Measurements from ENCODE around the gene KLK14.

The KLK14 gene, protein sequence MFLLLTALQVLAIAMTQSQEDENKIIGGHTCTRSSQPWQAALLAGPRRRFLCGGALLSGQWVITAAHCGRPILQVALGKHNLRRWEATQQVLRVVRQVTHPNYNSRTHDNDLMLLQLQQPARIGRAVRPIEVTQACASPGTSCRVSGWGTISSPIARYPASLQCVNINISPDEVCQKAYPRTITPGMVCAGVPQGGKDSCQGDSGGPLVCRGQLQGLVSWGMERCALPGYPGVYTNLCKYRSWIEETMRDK

DNA sequence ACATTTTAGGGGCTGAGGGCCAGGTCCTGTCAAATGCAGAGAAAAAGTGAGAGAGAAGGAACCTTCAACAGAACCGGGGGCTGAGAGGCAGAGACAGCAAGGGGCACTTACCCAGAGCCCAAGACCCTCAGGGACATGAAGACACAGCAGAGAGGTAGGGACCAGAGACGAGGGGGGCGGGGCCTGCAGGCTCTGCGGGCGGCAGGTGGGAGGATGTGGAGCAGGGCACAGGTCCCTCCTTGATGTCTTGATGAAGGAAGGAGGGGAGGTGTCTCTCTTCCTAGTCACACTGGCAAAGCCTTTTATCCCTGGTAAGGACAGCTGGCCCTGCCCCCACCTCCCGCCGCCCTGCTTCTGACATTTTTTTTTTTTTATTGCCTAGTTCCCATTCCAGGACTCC, at the start of gene KLK14:
Gene KLK14, minus strand, starts transcription at position 277 of the 400 bp plus-strand sequence. Its CDS starts 273 bp downstream, at position 4.
- DNase-seq (ENCODE audit: low read depth, low spot score) = no peak

DNA sequence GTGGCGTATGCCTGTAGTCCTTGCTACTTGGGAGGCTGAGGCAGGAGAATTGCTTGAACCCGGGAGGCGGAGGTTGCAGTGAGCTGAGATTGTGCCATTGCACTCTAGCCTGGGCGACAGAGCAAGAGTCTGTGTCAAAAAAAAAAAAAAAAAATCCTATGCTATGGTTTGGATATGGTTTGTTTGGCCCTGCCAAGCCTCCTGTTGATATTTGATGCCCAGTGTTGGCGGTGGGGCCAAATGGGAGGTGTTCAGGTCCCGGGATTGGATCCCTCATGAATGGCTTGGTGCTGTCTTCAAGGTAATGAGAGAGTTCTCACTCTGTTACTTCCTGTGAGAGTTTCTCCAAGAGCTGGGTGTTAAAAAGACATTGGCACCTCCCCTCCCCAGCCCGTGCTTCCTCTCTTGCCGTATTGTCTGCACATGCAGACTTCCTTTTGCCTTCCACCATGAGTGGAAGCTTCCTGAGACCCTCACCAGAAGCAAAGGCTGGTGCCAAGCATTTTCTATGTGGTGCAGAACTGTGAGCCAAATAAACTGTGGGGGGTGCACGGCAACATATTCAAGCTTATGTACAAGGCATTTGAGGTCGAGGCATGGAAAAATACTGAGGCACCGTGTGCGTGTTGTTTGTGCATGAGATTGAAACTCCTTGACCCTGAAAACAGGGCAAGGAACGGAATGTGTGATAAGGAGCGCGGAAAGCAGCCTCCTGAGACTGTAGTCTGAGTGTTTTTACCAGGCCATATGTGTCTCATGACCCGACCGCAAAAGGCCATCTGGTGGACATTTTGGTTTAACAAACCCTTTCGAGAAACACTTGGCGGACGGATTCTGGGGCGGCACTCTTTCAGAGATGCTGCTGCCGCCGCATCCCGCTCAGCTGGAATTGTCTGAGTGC, 49.3 kb upstream of the KLK14 start:
- DNase-seq (ENCODE audit: low read depth, low spot score) = peak; percentile 49

DNA sequence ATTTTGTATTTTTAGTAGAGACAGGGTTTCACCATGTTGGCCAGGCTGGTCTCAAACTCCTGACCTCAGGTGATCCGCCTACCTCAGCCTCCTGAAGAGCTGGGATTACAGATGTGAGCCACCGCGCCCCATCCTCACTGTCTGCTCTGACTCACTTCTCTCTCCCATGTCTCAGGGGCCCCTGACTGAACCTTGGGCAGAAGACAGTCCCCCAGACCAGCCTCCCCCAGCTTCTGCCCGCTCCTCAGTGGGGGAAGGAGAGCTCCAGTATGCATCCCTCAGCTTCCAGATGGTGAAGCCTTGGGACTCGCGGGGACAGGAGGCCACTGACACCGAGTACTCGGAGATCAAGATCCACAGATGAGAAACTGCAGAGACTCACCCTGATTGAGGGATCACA, 47.0 kb upstream of the KLK14 start:
- no peak for DNase-seq (ENCODE audit: low read depth, low spot score)

DNA sequence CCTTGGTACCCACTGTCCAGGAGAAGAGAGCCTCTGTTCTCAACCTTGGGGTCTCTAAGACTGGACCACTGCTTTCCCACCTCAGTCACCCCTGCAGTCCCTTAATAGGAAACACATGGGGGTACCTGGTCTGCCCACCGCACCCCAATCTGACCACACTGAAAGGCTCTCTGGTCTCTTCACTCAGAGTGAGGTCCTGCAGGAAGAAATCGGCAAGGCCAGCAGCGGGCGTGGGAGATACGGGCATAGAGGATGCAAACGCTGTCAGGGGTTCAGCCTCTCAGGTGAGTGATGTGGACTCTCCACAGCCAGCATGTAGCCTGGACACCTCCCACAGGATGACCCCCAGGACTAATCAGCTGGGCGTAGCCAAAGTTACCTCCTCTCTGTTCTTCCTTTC, 45.5 kb upstream of the KLK14 start:
- DNase-seq (ENCODE audit: low read depth, low spot score) = no peak

DNA sequence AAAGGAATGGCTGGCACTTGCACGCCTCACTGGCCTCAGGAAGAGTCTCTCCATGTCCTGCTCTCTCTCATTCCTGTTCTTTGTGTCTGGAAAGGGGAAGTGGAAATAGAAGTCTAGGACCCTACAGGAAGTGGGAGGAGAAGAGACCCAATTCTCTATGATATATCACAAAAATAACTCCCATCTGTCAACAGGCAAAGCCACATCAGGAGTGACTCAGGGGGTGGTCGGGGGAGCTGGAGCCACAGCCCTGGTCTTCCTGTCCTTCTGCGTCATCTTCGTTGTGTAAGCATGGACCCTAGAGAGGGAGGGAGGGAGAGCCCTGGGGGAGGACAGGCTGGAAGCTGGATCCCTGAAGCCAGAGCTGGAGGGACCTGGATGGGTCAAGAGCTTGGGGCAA, 45.1 kb upstream of the KLK14 start:
- no peak for DNase-seq (ENCODE audit: low read depth, low spot score)

DNA sequence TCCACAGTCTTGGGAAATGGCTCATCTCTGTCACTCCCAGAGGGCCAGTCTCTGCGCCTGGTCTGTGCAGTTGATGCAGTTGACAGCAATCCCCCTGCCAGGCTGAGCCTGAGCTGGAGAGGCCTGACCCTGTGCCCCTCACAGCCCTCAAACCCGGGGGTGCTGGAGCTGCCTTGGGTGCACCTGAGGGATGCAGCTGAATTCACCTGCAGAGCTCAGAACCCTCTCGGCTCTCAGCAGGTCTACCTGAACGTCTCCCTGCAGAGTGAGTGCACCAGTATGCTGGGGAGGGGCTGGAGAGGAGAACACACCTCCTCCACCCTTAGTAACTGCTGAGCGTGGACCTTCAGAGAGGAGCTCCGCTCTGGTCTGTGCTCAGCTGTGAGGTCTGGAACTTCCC, 44.3 kb upstream of the KLK14 start:
- DNase-seq (ENCODE audit: low read depth, low spot score) = no peak

DNA sequence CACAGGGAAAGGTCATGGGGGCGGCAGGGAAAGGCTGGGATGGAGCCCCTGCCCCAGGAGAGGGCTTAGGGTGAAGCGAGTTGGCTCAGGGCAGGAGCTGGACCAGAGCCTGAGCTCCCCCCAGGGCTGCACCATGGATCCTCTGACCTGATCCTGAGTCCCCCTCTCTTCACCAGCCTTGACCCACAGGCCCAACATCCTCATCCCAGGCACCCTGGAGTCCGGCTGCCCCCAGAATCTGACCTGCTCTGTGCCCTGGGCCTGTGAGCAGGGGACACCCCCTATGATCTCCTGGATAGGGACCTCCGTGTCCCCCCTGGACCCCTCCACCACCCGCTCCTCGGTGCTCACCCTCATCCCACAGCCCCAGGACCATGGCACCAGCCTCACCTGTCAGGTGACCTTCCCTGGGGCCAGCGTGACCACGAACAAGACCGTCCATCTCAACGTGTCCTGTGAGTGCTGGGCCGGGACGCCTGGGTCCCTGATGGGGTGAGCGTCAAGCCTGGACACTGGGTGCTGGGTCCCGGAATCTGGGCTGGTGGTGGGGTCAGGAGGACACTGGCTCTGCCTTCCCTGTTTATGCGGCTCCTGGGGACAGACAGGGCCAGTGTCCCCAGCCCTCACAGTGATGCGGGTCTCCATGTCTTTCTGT, 42.9 kb upstream of the KLK14 start:
- DNase-seq (ENCODE audit: low read depth, low spot score) = no peak

DNA sequence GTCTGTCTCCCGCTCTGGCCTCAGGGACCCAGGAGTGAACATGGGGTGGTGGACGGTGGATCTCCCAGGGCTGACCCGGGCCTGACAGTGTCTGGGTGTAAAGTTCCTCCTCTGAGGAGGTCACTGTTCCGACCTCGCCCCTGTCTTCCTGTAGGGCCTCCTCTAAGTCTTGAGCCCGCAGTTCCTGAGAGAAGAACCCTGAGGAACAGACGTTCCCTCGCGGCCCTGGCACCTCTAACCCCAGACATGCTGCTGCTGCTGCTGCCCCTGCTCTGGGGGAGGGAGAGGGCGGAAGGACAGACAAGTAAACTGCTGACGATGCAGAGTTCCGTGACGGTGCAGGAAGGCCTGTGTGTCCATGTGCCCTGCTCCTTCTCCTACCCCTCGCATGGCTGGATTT, 42.0 kb upstream of the KLK14 start, which contains the start of gene SIGLEC9:
Gene SIGLEC9, plus strand, starts transcription at position 178 of the 400 bp plus-strand sequence. Its CDS starts 69 bp downstream, at position 247.
- no peak for DNase-seq (ENCODE audit: low read depth, low spot score)

DNA sequence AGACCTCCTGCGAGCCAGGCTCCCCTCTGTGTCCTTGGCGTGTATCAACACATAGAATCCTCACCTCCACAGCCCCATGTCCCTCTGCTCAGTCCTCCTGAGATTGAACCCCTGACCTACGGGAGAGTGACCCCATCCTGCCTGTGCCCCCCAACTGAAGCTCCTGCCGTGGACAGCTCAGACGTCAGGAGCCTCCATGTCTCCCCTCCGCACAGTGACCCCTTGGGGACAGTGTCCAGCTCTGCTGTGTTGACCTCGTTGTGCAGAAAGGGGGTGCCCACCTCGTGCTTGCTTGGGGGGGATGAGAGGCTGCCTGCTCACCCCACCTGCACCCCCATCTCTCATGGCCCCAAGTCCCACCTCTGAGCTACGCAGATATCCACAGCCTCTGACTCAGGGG, 41.5 kb upstream of the KLK14 start:
- DNase-seq (ENCODE audit: low read depth, low spot score) = no peak

DNA sequence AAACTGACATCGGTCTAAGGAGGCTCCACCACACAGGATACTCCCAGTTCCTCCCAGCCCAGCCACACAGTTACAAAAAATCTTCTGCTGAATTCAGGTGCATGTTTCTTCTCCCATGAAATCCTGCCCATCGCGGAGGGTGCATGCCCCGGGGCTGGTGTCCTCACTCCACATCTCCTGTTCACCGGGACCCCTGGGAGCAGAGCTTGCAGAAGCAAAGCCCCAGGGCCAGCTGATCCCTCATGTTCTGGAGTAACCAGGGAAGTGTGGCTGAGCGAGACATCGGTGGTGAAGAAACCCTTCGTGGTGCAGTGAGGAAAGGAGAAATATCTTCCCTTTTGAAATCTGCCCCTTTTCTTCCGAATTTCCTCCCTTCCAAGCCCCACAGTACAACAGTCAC, 41.1 kb upstream of the KLK14 start:
- DNase-seq (ENCODE audit: low read depth, low spot score) = no peak

DNA sequence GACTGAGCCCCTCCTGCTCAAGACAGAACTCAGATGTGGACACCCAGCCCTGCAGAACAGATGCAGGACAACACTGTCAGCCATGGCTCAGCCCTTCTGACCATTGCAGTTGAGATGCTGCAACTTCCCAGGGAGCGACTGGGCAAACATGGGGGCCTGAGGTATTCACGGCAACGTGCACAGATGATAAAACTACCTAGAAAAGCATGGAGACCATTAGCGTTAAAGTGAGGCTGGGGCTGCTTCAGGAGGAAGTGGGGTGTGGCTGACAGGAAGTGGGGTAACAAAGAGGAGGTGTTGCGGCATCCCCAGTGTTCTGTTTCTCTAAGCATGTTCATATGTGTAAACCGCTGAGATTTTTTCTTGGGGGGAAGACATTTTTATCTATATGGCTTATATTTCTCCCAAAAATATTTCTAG, 40.7 kb upstream of the KLK14 start:
- DNase-seq (ENCODE audit: low read depth, low spot score) = no peak

DNA sequence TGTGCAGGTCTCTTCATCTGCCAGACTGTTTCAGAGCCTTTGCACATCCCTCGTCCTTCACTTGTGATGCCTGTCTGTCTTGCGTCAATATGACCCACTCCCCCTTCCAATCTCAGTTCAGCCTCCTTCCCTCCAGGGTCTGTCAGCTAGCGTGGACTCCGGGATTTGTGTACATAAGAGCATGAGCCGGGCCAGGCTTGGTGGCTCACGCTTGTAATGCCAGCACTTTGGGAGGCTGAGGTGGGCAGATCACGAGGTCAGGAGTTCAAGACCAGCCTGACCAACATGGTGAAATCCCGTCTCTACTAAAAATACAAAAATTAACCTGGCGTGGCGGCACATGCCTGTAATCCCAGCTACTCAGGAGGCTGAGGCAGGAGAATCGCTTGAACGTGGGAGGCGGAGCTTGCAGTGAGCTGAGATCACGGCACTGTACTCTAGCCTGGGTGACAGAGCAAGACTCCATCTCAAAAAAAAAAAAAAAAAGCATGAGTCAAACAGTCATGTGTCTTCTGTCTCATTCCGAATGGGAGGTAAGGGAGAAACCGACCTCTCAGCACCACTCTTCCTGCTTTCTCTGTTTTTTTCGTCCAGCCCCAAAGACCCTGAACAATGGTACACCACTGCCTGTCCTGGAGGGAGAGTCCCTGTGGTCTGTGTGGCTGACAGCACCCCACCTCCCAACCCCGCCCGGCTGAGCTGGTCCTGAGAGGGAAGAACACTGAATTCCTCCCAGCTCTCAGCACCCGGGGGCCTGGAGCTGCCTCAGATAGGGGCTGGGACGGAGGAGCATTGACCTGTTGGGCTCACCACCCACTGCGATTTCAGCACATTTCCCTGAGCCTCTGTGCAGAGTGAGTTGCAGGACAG, 39.7 kb upstream of the KLK14 start:
- DNase-seq (ENCODE audit: low read depth, low spot score) = peak; percentile 28

DNA sequence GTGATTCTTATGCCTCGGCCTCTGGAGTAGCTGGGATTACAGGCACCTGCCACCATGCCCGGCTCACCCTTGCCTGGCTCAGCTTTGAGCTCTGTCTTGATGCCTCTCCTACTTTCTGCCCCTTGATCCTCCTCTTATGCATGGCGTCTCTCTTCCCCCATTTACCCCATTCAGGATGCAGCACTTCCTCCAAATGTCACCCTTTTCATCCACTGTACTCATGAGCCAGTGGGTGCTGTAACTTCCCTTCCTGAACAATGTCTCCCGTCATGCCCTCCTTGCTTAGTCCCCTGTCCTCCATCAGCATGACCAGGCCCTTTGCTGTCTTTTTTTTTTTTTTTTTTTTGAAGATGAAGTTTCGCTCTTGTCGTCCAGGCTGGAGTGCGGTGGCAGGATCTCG, 38.6 kb upstream of the KLK14 start:
- DNase-seq (ENCODE audit: low read depth, low spot score) = no peak

DNA sequence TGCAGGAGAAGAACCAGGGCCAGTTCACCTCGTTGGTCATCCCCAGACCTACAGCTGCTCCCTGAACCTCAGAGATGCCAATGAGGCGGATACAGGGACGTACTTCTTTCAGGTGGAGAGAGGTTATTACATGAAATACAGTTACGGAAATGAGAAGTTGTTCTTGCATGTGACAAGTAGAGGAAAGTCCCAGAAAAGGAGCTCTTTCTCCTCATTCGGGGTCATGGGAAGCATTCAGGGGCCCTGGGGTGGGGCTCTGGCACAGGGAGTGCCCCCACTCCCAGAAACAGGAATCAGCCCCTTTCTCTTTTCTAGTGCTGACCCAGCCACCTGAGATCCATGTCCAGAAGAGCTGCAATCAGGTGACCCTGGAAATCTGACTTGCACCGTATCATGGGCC, 37.5 kb upstream of the KLK14 start:
- no peak for DNase-seq (ENCODE audit: low read depth, low spot score)

DNA sequence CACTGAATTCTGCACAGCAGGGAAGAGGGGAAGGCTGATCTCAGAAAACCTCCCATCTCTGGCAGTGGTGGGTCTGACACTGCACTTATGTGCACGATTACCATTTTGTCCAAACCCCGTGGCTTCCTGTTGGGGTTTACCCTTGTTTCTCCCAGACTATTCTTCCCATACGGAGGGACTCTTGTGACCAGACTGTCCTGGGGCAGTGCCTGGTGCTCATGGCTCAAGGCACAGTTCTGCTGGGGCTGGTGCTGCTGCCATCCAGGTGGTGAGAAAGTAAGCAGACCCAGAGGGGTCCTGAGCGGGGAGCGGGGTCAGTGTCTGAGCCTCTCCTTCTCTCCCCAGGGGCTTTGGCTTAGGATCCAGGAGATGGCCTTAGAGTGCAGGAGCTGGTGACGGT, 36.9 kb upstream of the KLK14 start:
- no peak for DNase-seq (ENCODE audit: low read depth, low spot score)

DNA sequence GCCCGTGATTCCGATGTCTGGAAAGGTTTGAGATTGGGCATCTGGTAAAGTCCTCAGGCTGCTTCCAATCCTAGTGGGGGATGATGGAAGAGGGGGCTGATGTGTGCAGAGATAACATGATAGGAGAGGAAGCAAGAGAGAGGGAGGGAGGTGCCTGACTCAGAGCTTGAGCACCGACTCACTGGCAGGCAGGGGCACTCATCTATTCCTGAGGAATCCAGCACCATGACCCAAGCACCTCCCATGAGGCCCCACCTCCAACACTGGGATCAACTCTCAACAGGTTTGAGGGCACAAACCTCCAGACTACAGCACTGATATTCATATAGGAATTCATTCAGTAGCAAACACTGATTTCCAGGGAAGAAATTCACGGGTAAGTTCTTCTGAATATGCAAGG, 36.4 kb upstream of the KLK14 start:
- DNase-seq (ENCODE audit: low read depth, low spot score) = no peak

DNA sequence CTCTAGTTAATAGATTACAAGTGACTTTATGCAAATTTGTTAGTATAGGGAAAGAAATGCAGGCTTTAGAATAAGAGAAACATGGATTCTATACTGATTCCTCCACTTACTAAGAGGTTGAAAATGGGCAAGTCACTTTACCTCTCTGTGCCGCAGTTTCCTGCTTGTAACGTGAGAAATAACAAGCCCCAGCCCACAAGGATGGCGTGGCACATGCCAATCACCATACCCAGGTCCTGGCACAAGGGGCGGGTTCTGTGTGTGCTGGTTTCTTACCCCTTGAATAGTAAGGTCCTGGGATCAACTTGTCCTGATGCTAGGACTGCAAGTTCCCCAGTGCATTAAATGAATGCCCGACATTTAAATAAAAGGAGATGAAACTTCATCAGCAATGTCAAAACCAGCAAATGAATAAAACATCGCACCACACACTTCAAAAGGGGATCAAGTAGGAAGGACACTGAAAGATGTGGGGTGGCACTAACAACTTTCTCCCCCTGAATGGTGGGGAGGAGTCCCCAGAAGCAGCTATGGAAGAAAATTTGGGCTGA, 34.1 kb upstream of the KLK14 start:
- no peak for DNase-seq (ENCODE audit: low read depth, low spot score)

DNA sequence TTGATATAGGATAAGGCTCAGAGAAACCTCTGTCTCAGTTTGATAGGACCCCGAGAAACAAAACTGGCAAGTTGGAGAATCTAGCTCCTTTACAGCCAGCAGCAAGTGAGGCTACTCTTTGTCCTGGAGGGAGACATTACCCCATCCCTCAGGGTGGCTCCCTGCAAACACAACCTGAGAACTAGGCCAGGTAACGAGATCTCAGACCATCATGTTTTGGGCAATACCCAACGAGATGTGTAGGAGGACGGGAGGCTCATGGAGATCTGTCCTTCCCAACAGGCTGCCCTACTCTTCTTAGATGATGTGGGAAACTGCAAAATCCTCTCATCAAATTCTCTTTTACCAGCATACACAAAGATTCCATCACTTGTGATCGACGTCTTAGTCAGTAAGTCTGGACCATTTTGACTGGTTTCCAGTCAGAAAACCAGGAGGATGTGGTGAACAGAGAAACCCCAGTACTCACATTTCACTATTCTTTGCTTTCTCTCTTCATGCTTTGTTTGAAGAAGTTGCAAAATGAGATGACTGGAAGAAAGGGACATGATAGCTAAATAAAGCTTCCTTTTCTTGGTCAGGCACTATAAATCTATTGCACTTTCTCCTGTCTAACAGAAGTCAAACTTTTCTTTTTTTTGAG, 31.5 kb upstream of the KLK14 start:
- no peak for DNase-seq (ENCODE audit: low read depth, low spot score)

DNA sequence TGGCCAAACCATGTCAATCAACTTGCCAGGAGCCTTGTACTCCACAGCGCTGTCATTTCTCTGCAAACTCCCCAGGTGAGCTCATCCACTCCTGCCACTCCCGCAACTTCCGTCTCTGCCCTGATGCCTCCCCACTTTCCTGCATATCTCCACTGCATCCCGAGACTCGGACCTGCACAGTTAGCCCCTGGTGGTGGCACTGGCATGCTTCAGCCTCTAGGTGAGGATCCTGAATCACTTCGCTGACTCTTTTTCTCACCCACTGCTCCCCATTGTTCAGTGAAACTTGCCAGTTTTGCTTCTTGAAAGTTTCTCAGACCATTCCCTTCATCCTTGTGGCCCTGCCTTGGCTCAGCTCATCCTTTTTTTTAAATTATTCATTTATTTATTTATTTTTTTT, 28.9 kb upstream of the KLK14 start:
- peak; percentile 20 for DNase-seq (ENCODE audit: low read depth, low spot score)

DNA sequence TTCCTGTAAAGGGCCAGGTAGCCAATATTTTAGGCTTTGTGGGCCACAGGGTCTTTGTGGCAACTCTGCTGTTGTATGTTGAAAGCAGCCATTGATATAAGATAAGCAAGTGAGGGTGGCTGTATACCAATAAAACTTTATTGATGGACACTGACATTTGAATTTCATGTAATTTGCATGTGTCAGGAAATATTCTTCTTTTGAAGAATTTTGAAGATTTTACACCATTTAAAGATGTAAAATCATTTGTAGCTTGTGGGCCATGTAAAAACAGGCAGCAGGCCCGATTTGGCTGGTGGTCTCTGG, 27.9 kb upstream of the KLK14 start:
- DNase-seq (ENCODE audit: low read depth, low spot score) = no peak

DNA sequence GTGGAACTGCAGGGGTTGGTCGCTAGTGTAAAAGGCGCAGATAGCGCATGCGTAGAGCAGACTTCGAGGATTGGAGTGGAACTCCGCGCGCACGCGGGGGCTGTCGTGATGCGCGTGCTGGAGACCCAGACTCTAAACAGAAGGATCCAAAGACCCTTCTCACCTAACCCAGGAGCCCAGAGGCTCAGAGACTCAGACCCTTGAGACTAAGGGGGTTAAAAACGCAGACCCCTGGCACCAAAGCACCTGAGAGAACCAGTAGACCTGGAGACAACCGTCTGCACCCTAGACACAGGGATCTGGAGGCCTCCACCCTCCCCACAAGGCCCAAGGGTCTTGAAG, 26.1 kb upstream of the KLK14 start:
- DNase-seq (ENCODE audit: low read depth, low spot score) = no peak

Measured in ELF-1 (cell line).